Smooth muscle cell (in vitro differentiated cells): ENCODE measurements around the gene GATM. TPM values are rescaled to one million over a fixed set of nuclear protein-coding genes. Genes with fewer than 3 reads are reported as not detected.

ENCODE experiments used
- DNase-seq: peaks from one replicate; lab custom pipeline; 2025; ENCODE audit not compliant: unreplicated experiment; lab: John Stamatoyannopoulos, UW
- H2AFZ ChIP-seq: fragments of 200-600 bp; sonication (generic); 2 replicates; pipeline ENCODE4 v1.6.0; 2016; ENCODE audit warnings: antibody characterized with exemption, low read depth, mild to moderate bottlenecking
- H3F3A ChIP-seq: fragments of 200-600 bp; sonication (generic); 2 replicates; pipeline ENCODE4 v1.6.0; 2017; ENCODE audit warnings: antibody characterized with exemption, low read depth
- H3K27ac ChIP-seq: fragments of 200-600 bp; sonication (generic); 2 replicates; pipeline ENCODE4 v1.5.1; 2016; ENCODE audit warnings: low read depth, mild to moderate bottlenecking
- H3K27me3 ChIP-seq: fragments of 200-600 bp; sonication (generic); 2 replicates; pipeline ENCODE4 v1.6.1; 2016; ENCODE audit warnings: low read depth, mild to moderate bottlenecking
- H3K36me3 ChIP-seq: fragments of 200-600 bp; sonication (generic); 2 replicates; pipeline ENCODE4 v1.5.1; 2016; ENCODE audit warnings: low read depth
- H3K4me1 ChIP-seq: fragments of 200-600 bp; sonication (generic); 2 replicates; pipeline ENCODE4 v1.5.1; 2016; ENCODE audit warnings: low read depth
- H3K4me2 ChIP-seq: fragments of 200-600 bp; sonication (generic); 2 replicates; pipeline ENCODE4 v1.6.0; 2016; ENCODE audit warnings: mild to moderate bottlenecking
- H3K4me3 ChIP-seq: fragments of 200-600 bp; sonication (generic); 2 replicates; pipeline ENCODE4 v1.5.1; 2016; ENCODE audit warnings: mild to moderate bottlenecking
- H3K79me2 ChIP-seq: fragments of 200-600 bp; sonication (generic); 2 replicates; pipeline ENCODE4 v1.6.0; 2016; ENCODE audit warnings: low read depth, mild to moderate bottlenecking
- H3K9ac ChIP-seq: fragments of 200-600 bp; sonication (generic); 2 replicates; pipeline ENCODE4 v1.6.0; 2016; ENCODE audit warnings: low read depth
- H3K9me3 ChIP-seq: fragments of 200-600 bp; sonication (generic); replicated peaks from 2 replicates; pipeline ENCODE4 v1.5.1; 2016; ENCODE audit warnings: low read depth
- H4K20me1 ChIP-seq: fragments of 200-600 bp; sonication (generic); 2 replicates; pipeline ENCODE4 v1.6.0; 2016; ENCODE audit warnings: low read depth
- WGBS: methylation state at CpG from one replicate; pipeline ENCODE4 v1.1.7; 2016; ENCODE audit warnings: low lambda C conversion rate; 5-methylcytosine and 5-hydroxymethylcytosine counted together
- polyA plus RNA-seq: library from polyadenylated mRNA; unstranded; fragments of >200 nt; fragmentation: Nextera tagmentation; extraction: Ambion mirVana; gene quantifications from 2 replicates; pipeline ENCODE4 v1.2.1, GENCODE V29; 2016
- total RNA-seq: library from RNA; depleted of rRNA; stranded (reverse); fragments of >200 nt; gene quantifications from 2 replicates; pipeline ENCODE4 v1.2.3, GENCODE V29; 2014
- TF ChIP-seq, protein P1 (sequence below): fragments of 200-600 bp; sonication (generic); IDR thresholded peaks from 2 replicates; pipeline ENCODE4 v1.5.1; 2017; ENCODE audit warnings: borderline replicate concordance, mild to moderate bottlenecking, antibody characterized with exemption; ENCODE audit not compliant: insufficient read depth, poor library complexity, severe bottlenecking

The GATM gene
- total and polyA plus RNA-seq, 2 experiments from 2014 or later = 1.1 TPM

DNA sequence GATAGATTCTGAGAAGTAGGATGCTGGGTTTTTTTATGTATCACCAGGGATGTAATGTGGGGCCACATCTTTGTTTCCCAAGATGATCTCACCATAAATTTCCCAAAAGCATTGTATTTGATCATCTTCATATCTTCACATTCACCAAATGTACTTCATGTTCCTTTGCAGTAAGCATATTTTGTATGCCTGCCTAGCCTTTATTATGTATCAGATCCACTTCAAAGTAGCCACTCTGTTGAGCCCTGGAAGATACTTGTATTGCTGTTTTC, 14.2 kb upstream of the GATM start:
- Histone ChIP-seq H3F3A (no peaks in the 10 kb centered on the region), H2AFZ (no peak overlapping the region), H3K27ac (no peak overlapping the region), H3K9me3 (no peaks in the 10 kb centered on the region), H3K4me2 (no peak overlapping the region), H3K4me3 (no peak overlapping the region), H3K4me1 (no peaks in the 10 kb centered on the region), H3K36me3 (no peaks in the 10 kb centered on the region), H3K9ac (no peak overlapping the region), H3K27me3 (peaks cover 66% of the 10 kb centered on the region), H3K79me2 (no peaks in the 10 kb centered on the region), H4K20me1 (no peaks in the 10 kb centered on the region)
- DNase-seq = no peak
- TF ChIP-seq, protein P1, sequence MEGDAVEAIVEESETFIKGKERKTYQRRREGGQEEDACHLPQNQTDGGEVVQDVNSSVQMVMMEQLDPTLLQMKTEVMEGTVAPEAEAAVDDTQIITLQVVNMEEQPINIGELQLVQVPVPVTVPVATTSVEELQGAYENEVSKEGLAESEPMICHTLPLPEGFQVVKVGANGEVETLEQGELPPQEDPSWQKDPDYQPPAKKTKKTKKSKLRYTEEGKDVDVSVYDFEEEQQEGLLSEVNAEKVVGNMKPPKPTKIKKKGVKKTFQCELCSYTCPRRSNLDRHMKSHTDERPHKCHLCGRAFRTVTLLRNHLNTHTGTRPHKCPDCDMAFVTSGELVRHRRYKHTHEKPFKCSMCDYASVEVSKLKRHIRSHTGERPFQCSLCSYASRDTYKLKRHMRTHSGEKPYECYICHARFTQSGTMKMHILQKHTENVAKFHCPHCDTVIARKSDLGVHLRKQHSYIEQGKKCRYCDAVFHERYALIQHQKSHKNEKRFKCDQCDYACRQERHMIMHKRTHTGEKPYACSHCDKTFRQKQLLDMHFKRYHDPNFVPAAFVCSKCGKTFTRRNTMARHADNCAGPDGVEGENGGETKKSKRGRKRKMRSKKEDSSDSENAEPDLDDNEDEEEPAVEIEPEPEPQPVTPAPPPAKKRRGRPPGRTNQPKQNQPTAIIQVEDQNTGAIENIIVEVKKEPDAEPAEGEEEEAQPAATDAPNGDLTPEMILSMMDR = no peak

DNA sequence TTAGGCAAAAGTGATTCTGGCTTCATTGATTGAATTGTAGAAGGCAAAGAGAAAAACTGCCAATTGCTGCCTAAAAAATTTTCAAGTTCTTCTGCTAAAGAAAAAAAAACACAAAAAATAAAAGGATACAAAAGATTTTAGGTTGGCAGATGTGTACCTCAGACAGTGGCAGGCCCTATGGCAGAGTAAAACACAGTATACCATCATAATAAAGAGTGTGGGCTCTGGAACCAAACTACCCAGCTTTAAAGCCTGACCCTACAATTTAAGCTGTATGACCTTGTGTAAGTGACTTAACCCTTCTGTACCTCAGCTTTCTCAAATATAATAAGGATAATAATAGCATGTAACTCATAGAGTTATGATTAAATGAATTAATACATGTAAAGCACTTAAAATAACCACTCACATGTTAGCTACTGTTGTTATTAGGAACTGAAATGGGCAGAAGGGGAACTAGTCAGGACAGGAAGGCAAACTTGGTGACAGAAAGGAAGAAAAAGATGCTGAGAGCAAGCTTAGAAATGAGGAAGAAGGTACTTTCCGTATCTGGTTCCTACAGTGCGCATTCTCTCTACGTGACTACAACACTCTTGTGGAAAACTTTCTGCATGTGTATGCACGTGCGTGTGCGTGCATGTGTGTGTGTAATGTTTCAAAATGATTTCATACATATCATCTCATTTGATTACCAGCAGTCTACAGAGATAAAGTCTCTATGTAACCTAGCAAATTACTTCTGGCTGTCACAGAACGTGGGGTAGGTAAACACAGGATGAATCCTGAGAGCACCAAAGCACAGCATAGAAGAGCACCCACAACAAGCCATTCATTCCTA, 13.6 kb upstream of the GATM start:
- no peak overlapping the region for H3K4me3 ChIP-seq
- H3K9ac ChIP-seq = no peak overlapping the region
- TF ChIP-seq, protein P1 = no peak
- DNase-seq = no peak
- H3F3A ChIP-seq = no peaks in the 10 kb centered on the region
- peaks cover 60% of the 10 kb centered on the region for H3K27me3 ChIP-seq
- no peak overlapping the region for H3K4me2 ChIP-seq
- no peaks in the 10 kb centered on the region for H3K36me3 ChIP-seq
- no peaks in the 10 kb centered on the region for H3K9me3 ChIP-seq
- H3K27ac ChIP-seq = no peak overlapping the region
- WGBS = 72% methylated on average over 7 of the region's 7 CpGs
- H2AFZ ChIP-seq = no peak overlapping the region
- H3K79me2 ChIP-seq = no peaks in the 10 kb centered on the region
- H3K4me1 ChIP-seq = no peaks in the 10 kb centered on the region
- no peaks in the 10 kb centered on the region for H4K20me1 ChIP-seq

DNA sequence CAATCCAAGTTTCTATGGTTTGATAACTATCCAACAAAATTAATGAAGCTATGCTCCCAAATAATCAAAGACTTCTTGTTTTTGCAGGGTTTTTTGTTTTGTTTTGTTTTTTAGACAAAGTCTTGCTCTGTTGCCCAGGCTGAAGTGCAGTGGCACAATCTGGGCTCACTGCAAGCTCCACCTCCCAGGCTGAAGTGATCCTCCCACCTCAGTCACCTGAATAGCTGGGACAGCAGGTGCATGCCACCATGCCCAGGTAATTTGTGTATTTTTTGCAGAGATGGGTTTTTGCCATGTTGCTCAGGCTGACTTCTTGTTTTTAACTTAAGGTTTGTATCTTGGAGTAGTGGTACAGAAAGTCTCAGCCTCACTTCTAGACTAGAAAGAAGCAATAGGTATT, 11.0 kb upstream of the GATM start:
- H3K4me2 ChIP-seq = no peak overlapping the region
- peaks cover 37% of the 10 kb centered on the region for H3K27me3 ChIP-seq
- H4K20me1 ChIP-seq = no peaks in the 10 kb centered on the region
- no peaks in the 10 kb centered on the region for H3K4me1 ChIP-seq
- H3K36me3 ChIP-seq = no peaks in the 10 kb centered on the region
- no peak overlapping the region for H3K27ac ChIP-seq
- TF ChIP-seq, protein P1 = no peak
- no peak overlapping the region for H3K4me3 ChIP-seq
- no peak overlapping the region for H2AFZ ChIP-seq
- no peaks in the 10 kb centered on the region for H3K79me2 ChIP-seq
- H3F3A ChIP-seq = no peaks in the 10 kb centered on the region
- H3K9me3 ChIP-seq = no peaks in the 10 kb centered on the region
- DNase-seq = no peak
- no peak overlapping the region for H3K9ac ChIP-seq

DNA sequence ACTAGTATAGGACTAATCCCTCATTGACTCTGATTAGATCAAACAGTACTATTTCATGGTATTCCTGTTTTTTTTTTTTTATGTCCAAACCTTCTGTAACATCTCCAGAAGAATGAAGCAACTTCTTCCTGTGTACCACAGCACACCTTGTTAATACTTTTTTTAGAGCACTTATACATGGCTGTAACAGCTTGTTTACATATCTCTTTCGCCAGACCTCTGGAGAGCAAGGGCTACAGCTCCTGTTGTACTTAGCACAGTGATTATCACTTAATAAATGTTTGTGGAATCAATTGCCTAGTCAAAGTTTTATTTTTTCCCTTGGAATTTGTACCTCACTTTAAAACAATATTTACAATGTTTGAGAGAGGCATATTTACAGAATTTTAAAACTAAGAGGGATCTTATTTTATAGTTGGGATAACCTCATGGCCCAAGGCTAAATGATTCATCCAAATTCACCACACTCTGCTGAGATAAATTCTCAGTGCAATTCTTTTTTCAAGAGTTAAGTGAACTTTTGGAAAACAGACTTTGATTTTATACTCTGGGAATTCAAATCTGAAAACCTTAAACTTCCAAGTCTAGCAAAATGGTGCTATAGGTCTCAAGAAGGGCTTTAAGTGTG, 9.2 kb upstream of the GATM start:
- H3K79me2 ChIP-seq = no peaks in the 10 kb centered on the region
- H3K4me3 ChIP-seq = no peak overlapping the region
- no peak overlapping the region for H2AFZ ChIP-seq
- TF ChIP-seq, protein P1 = no peak
- H3K4me1 ChIP-seq = no peaks in the 10 kb centered on the region
- peaks cover 19% of the 10 kb centered on the region for H3K27me3 ChIP-seq
- no peak for DNase-seq
- H3K27ac ChIP-seq = no peak overlapping the region
- no peaks in the 10 kb centered on the region for H3K9me3 ChIP-seq
- 6% methylated on average over 1 of the region's 1 CpG for WGBS
- H3K4me2 ChIP-seq = no peak overlapping the region
- H3F3A ChIP-seq = no peaks in the 10 kb centered on the region
- no peaks in the 10 kb centered on the region for H3K36me3 ChIP-seq
- H3K9ac ChIP-seq = no peak overlapping the region
- H4K20me1 ChIP-seq = no peaks in the 10 kb centered on the region
